H1 (cell line): ENCODE results near the gene PPP1R12C. TPM values are rescaled to one million over a fixed set of nuclear protein-coding genes. Genes with fewer than 3 reads are reported as not detected.

Experiments
- CTCF ChIA-PET: fragments of 300-600 bp; sonication (Branson Sonifier 250); formaldehyde crosslinking; loops from one replicate; lab custom pipeline; 2021; ENCODE audit not compliant: partially characterized antibody; lab: Charles Lee
- POLR2A ChIA-PET: fragments of 300-600 bp; sonication (Branson Sonifier 250); formaldehyde crosslinking; loops from one replicate; lab custom pipeline; 2021; ENCODE audit warnings: inconsistent platforms; ENCODE audit not compliant: partially characterized antibody; lab: Charles Lee
- DNase-seq, 2 experiments: peaks; one replicate each; pipeline versions ENCODE4 v3.0.0 to v3.0.0-alpha.2; 2010 to 2022; ENCODE audit warnings: low spot score in 2 of 2, low read depth in 1 of 2, mixed read lengths in 1 of 2
- FAIRE-seq: peaks from 2 replicates; lab custom pipeline; 2011; peaks lifted over from hg19 to GRCh38; lab: Jason Lieb, UNC
- H2AFZ ChIP-seq: 2 replicates; pipeline ENCODE4 v1.8.1; 2012; ENCODE audit warnings: low read length, inconsistent platforms
- H2AK5ac ChIP-seq: 2 replicates; pipeline ENCODE4 v1.6.1; 2013; ENCODE audit warnings: low read depth, low read length
- H2BK120ac ChIP-seq: replicated peaks from 2 replicates; pipeline ENCODE3; 2013; ENCODE audit warnings: low read depth, low read length, inconsistent platforms
- H2BK12ac ChIP-seq: 2 replicates; pipeline ENCODE4 v1.6.1; 2013; ENCODE audit warnings: low read depth, low read length
- H2BK15ac ChIP-seq: 2 replicates; pipeline ENCODE4 v1.6.1; 2013; ENCODE audit warnings: low read length
- H2BK20ac ChIP-seq: 2 replicates; pipeline ENCODE4 v1.6.1; 2013; ENCODE audit warnings: low read length
- H2BK5ac ChIP-seq: 2 replicates; pipeline ENCODE4 v1.6.1; 2013; ENCODE audit warnings: low read depth, low read length
- H3K14ac ChIP-seq: 2 replicates; pipeline ENCODE4 v1.6.1; 2013; ENCODE audit warnings: inconsistent platforms; ENCODE audit not compliant: insufficient read length
- H3K18ac ChIP-seq: 2 replicates; pipeline ENCODE4 v1.6.1; 2013; ENCODE audit warnings: low read length; ENCODE audit errors: extremely low read depth
- H3K23ac ChIP-seq: 2 replicates; pipeline ENCODE4 v1.6.1; 2013; ENCODE audit warnings: inconsistent platforms; ENCODE audit not compliant: insufficient read length
- H3K23me2 ChIP-seq: 2 replicates; pipeline ENCODE4 v1.6.1; 2013; ENCODE audit warnings: low read depth, low read length
- H3K27ac ChIP-seq: 2 replicates; pipeline ENCODE4 v1.6.1; 2011; ENCODE audit warnings: low read depth, low read length, inconsistent platforms
- H3K27me3 ChIP-seq, 4 experiments: replicated peaks in 1 of 4; 1 replicate in 1 of 4; 2 replicates in 3 of 4; pipeline versions ENCODE4 v1.6.1 to v1.8.1; 2011 to 2013; ENCODE audit warnings: low read length in 3 of 4, mild to moderate bottlenecking in 3 of 4, inconsistent platforms in 2 of 4, mixed read lengths in 2 of 4, moderate library complexity in 1 of 4; ENCODE audit not compliant: control insufficient read depth in 3 of 4, insufficient read depth in 3 of 4; ENCODE audit errors: extremely low read depth in 1 of 4
- H3K36me3 ChIP-seq, 4 experiments: 2 replicates each; pipeline versions ENCODE4 v1.6.1 to v1.8.1; 2011 to 2013; ENCODE audit warnings: mild to moderate bottlenecking in 4 of 4, low read length in 3 of 4, moderate library complexity in 2 of 4, control low read depth in 1 of 4, inconsistent platforms in 1 of 4; ENCODE audit not compliant: insufficient read depth in 4 of 4, control insufficient read depth in 2 of 4
- H3K4ac ChIP-seq: replicated peaks from 2 replicates; pipeline ENCODE3; 2013; ENCODE audit warnings: low read length, low read depth, mixed read lengths, inconsistent platforms; ENCODE audit not compliant: insufficient read length
- H3K4me1 ChIP-seq, 4 experiments: replicated peaks in 1 of 4; 1 replicate in 1 of 4; 2 replicates in 3 of 4; pipeline versions ENCODE4 v1.6.1 to v1.8.1; 2011 to 2013; ENCODE audit warnings: low read length in 3 of 4, inconsistent platforms in 2 of 4, mixed read lengths in 1 of 4; ENCODE audit not compliant: insufficient read depth in 4 of 4, control insufficient read depth in 3 of 4
- H3K4me2 ChIP-seq, 2 experiments: 2 replicates each; pipeline versions ENCODE4 v1.6.1 to v1.8.1; 2011 to 2013; ENCODE audit warnings: low read depth in 2 of 2, low read length in 2 of 2, control low read depth in 1 of 2, inconsistent platforms in 1 of 2, mild to moderate bottlenecking in 1 of 2; ENCODE audit not compliant: insufficient read depth in 1 of 2
- H3K4me3 ChIP-seq, 4 experiments: fragments of 200-600, 300-600 bp in 1 of 4; sonication (generic), shearing (Covaris generic), sonication (Bioruptor Twin) in 1 of 4; 2 replicates each; pipeline versions ENCODE4 v1.5.1 to v1.8.1; 2011 to 2016; ENCODE audit warnings: low read length in 4 of 4, low read depth in 3 of 4, control low read depth in 2 of 4, inconsistent platforms in 2 of 4, mild to moderate bottlenecking in 2 of 4, mixed read lengths in 1 of 4, moderate library complexity in 1 of 4; ENCODE audit not compliant: insufficient read depth in 2 of 4; ENCODE audit errors: extremely low read depth in 1 of 4
- H3K56ac ChIP-seq: replicated peaks from 2 replicates; pipeline ENCODE3; 2013; ENCODE audit warnings: low read depth, mild to moderate bottlenecking, mixed read lengths, low read length, inconsistent platforms; ENCODE audit not compliant: insufficient read length
- H3K79me1 ChIP-seq: 2 replicates; pipeline ENCODE4 v1.6.1; 2013; ENCODE audit warnings: low read depth, low read length, control low read depth
- H3K79me2 ChIP-seq, 2 experiments: 2 replicates each; pipeline versions ENCODE4 v1.6.1 to v1.8.1; 2012 to 2013; ENCODE audit warnings: low read length in 2 of 2, mild to moderate bottlenecking in 2 of 2, inconsistent platforms in 1 of 2; ENCODE audit not compliant: insufficient read depth in 2 of 2, control insufficient read depth in 1 of 2
- H3K9ac ChIP-seq, 4 experiments: replicated peaks in 1 of 4; 1 replicate in 1 of 4; 2 replicates in 3 of 4; pipeline versions ENCODE4 v1.6.1 to v1.8.1; 2011 to 2013; ENCODE audit warnings: low read depth in 3 of 4, low read length in 3 of 4, control low read depth in 2 of 4, mild to moderate bottlenecking in 2 of 4, moderate library complexity in 2 of 4, inconsistent platforms in 1 of 4; ENCODE audit errors: extremely low read depth in 1 of 4
- H3K9me3 ChIP-seq, 2 experiments: 2 replicates each; pipeline versions ENCODE4 v1.6.1 to v1.8.1; 2012 to 2013; ENCODE audit warnings: mild to moderate bottlenecking in 2 of 2, moderate library complexity in 2 of 2, control low read depth in 1 of 2, inconsistent platforms in 1 of 2, low read depth in 1 of 2, low read length in 1 of 2, mixed read lengths in 1 of 2; ENCODE audit not compliant: insufficient read depth in 2 of 2
- H4K20me1 ChIP-seq, 2 experiments: replicated peaks in 1 of 2; 2 replicates each; pipeline versions ENCODE3 to v1.8.1; 2011 to 2013; ENCODE audit warnings: inconsistent platforms in 2 of 2, low read length in 2 of 2, mild to moderate bottlenecking in 1 of 2; ENCODE audit not compliant: insufficient read depth in 2 of 2, control insufficient read depth in 1 of 2
- H4K5ac ChIP-seq: 2 replicates; pipeline ENCODE4 v1.6.1; 2013; ENCODE audit warnings: low read length, low read depth, mixed read lengths, inconsistent platforms; ENCODE audit not compliant: insufficient read length
- H4K8ac ChIP-seq: 2 replicates; pipeline ENCODE4 v1.8.0; 2013; ENCODE audit warnings: mild to moderate bottlenecking, moderate library complexity, low read length, inconsistent platforms; ENCODE audit not compliant: insufficient read depth; ENCODE audit errors: extremely low read depth
- H4K91ac ChIP-seq: replicated peaks from 2 replicates; pipeline ENCODE3; 2013; ENCODE audit warnings: low read length, mixed read lengths, inconsistent platforms; ENCODE audit not compliant: insufficient read length
- RBBP5 ChIP-seq: IDR thresholded peaks from 2 replicates; pipeline ENCODE4 v1.7.1; 2012; ENCODE audit warnings: low read depth, mild to moderate bottlenecking, inconsistent platforms, low read length, moderate library complexity, borderline replicate concordance
- WGBS, 2 experiments: shearing (Covaris generic) in 1 of 2; methylation state at CpG; one replicate each; pipeline versions ENCODE4 v1.1.6 to v1.1.7; 2013 to 2015; ENCODE audit warnings: low lambda C conversion rate in 2 of 2, mixed read lengths in 2 of 2, inconsistent platforms in 1 of 2, low coverage in 1 of 2, missing lambda C conversion rate in 1 of 2; ENCODE audit not compliant: insufficient replicate concordance in 2 of 2, insufficient coverage in 1 of 2, insufficient read length in 1 of 2; ENCODE audit errors: extremely low coverage in 1 of 2, missing lambda C conversion rate in 1 of 2; 5-methylcytosine and 5-hydroxymethylcytosine counted together
- polyA plus RNA-seq, 7 experiments: library from polyadenylated mRNA; depleted of rRNA in 3 of 7; stranded (reverse) in 5 of 7; unstranded in 2 of 7; fragments of >200 nt in 5 of 7; fragments of 200-250 nt in 2 of 7; gene quantifications; 1 replicate in 5 of 7; 2 replicates in 1 of 7; 4 replicates in 1 of 7; pipeline versions ENCODE4 v1.2.1 to v1.2.3, GENCODE V29; 2011 to 2013; ENCODE audit warnings: missing spikeins in 2 of 7, mixed read lengths in 2 of 7
- total RNA-seq: library from RNA; stranded (reverse); fragmentation: NEBNext Ultra II Directional; extraction: Animal tissue kit (Norgen Biotek cat#: 25700); gene quantifications from 2 replicates; pipeline ENCODE4 v1.2.1, GENCODE V29; 2021

PPP1R12C gene
- total and polyA plus RNA-seq, 2 of the 8 experiments (the other 6 are each of a cell fraction or from before 2014, with no cell fraction given), result 31.7 to 71.5 TPM

- DNase-seq, result no peak
- Histone ChIP-seq H4K20me1 (no peaks in the 10 kb centered on the region), H2BK20ac (no peak overlapping the region), H4K8ac (no peak overlapping the region), H3K4me1 (peaks cover 0 to 2% (median 0%) of the 10 kb centered on the region in 4 experiments; a peak in 1 of 7 replicates), H3K23me2 (no peaks in the 10 kb centered on the region), H2BK12ac (0 out of 2 replicates have a peak overlapping the region, but pooled peaks have one; percentile 63), H4K5ac (no peak overlapping the region), H3K18ac (no peak overlapping the region), H2AK5ac (0 out of 2 replicates have a peak overlapping the region, but pooled peaks have one; percentile 65), H3K36me3 (peaks cover 0 to 23% (median 4%) of the 10 kb centered on the region in 4 experiments; a peak in 4 of 8 replicates), H2BK120ac (no peak overlapping the region), H3K27ac (0 out of 2 replicates have a peak overlapping the region, but pooled peaks have one; percentile 15), H2AFZ (no peak overlapping the region), H3K9ac (no peak overlapping the region), H3K79me2 (no peaks in the 10 kb centered on the region), H2BK5ac (peak overlapping the region; percentile 81; the same call in 1 of the 2 replicates), H3K56ac (no peak overlapping the region), H3K23ac (no peak overlapping the region), H3K4me3 (no peak overlapping the region), H3K27me3 (no peaks in the 10 kb centered on the region), H3K9me3 (no peaks in the 10 kb centered on the region), H3K14ac (no peak overlapping the region), H3K4ac (no peak overlapping the region), H2BK15ac (no peak overlapping the region), H3K4me2 (no peak overlapping the region), H3K79me1 (no peaks in the 10 kb centered on the region), H4K91ac (peak overlapping the region; percentile 60)
- 92% methylated on average over 22 of the region's 25 CpGs; no CpG with 5 or more reads in 1 of the 2 experiments for WGBS, 2 experiments
- ChIA-PET POLR2A (interaction anchor here (0.6 to 2.7 kb wide), 9 partner anchors 8 to 146 kb away, joined by 3 to 14 read pairs (median 4); partner anchors contain the start of genes HSPBP1 and TNNT1), CTCF (interaction anchor here (0.8 to 3.3 kb wide), 8 partner anchors 13 to 252 kb away, joined by 3 to 17 read pairs (median 6); partner anchors contain the start of gene PPP1R12C)
- FAIRE-seq, result no peak
- TF ChIP-seq RBBP5, result no peak
Observed at GRCh38 chr19:55133639-55134444, 16.4 kb upstream of the PPP1R12C start.
